ENCODE data around the gene EIF4G3. TPM values are rescaled to one million over a fixed set of nuclear protein-coding genes. Genes with fewer than 3 reads are reported as not detected.

Gene EIF4G3
- total RNA-seq, 1 experiment from 2014 or later = 55.4 TPM

DNA sequence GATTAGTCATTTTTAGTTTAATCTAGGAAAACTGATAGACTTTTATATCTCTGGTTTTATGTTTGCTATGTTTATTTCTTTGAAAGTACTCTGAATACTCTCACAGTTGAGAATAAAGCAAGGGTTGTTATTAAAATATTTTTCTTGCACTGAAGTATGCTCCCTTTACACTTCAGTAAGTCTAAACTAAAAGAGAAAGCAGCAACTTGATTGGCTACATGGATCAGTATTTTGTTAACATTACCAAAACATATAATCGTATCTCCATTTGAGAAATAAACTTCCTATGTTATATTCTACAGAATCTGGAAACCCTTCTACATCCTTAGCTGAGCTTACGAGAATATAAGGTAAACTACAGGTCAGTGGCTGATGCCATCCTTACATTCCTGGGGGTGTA is 240.1 kb downstream of the EIF4G3 start:
- Mint-ChIP-seq H3K27me3 (ENCODE audit: insufficient read depth, unreplicated experiment) (no peaks in the 10 kb centered on the region), H3K36me3 (ENCODE audit: insufficient read depth, unreplicated experiment) (peaks cover 26% of the 10 kb centered on the region), H3K9me3 (ENCODE audit: unreplicated experiment) (no peaks in the 10 kb centered on the region), H3K4me1 (ENCODE audit: low read depth, unreplicated experiment) (no peaks in the 10 kb centered on the region), H3K27ac (ENCODE audit: unreplicated experiment) (no peak overlapping the region), H3K4me3 (ENCODE audit: unreplicated experiment) (no peak overlapping the region)
- Histone ChIP-seq H3K4me3 (ENCODE audit: low read depth, low read length) (no peak overlapping the region), H3K4me1 (no peaks in the 10 kb centered on the region), H3K27me3 (replicated peaks; ENCODE audit: control insufficient read depth, insufficient read depth, low read length) (no peaks in the 10 kb centered on the region), H3K36me3 (ENCODE audit: control insufficient read depth, insufficient read depth, low read length) (no peaks in the 10 kb centered on the region), H3K9me3 (no peaks in the 10 kb centered on the region)
- intact Hi-C loops (cut with micrococcal nuclease; ENCODE audit: unreplicated experiment) = no loop called here
- POLR2A ChIA-PET = no interaction called here
- BruUV-seq (replicated peaks) = no TSS peak
- TF ChIP-seq, protein P1, sequence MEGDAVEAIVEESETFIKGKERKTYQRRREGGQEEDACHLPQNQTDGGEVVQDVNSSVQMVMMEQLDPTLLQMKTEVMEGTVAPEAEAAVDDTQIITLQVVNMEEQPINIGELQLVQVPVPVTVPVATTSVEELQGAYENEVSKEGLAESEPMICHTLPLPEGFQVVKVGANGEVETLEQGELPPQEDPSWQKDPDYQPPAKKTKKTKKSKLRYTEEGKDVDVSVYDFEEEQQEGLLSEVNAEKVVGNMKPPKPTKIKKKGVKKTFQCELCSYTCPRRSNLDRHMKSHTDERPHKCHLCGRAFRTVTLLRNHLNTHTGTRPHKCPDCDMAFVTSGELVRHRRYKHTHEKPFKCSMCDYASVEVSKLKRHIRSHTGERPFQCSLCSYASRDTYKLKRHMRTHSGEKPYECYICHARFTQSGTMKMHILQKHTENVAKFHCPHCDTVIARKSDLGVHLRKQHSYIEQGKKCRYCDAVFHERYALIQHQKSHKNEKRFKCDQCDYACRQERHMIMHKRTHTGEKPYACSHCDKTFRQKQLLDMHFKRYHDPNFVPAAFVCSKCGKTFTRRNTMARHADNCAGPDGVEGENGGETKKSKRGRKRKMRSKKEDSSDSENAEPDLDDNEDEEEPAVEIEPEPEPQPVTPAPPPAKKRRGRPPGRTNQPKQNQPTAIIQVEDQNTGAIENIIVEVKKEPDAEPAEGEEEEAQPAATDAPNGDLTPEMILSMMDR (IDR thresholded peaks at IDR 0.05; ENCODE audit: insufficient read depth in 1 of 2, low read depth in 1 of 2, low read length in 1 of 2, severe bottlenecking in 1 of 2, unreplicated experiment in 1 of 2) = no peak
- no peak for DNase-seq
- CTCF ChIA-PET = no interaction called here

DNA sequence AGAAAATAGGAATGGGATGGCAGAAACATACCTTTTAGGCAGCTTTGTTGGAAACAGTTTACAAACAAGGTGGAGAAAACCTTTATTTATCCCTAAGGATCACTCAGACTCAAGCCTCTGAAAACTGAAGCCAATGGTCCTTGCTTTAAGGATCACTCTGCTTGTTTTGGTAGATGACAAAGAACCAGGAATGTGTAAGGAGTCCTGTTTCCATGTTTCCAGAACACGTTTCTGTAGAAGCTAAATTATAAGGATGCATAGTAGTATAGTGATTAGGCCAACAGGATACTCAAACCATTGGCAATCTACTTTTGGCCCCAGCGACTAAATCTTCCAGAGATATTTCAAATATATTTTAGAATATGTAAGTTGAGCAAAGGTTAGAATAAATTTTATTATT is 240.5 kb downstream of the EIF4G3 start:
- Histone ChIP-seq H3K4me1 (no peaks in the 10 kb centered on the region), H3K36me3 (ENCODE audit: control insufficient read depth, insufficient read depth, low read length) (no peaks in the 10 kb centered on the region), H3K27me3 (replicated peaks; ENCODE audit: control insufficient read depth, insufficient read depth, low read length) (no peaks in the 10 kb centered on the region), H3K9me3 (no peaks in the 10 kb centered on the region), H3K4me3 (ENCODE audit: low read depth, low read length) (no peak overlapping the region)
- peaks cover 22% of the 10 kb centered on the region for H3K36me3 Mint-ChIP-seq (ENCODE audit: insufficient read depth, unreplicated experiment)
- no TSS peak for BruUV-seq (replicated peaks)
- POLR2A ChIA-PET = no interaction called here
- intact Hi-C loops (cut with micrococcal nuclease; ENCODE audit: unreplicated experiment) = no loop called here
- TF ChIP-seq, protein P1 (IDR thresholded peaks at IDR 0.05; ENCODE audit: insufficient read depth in 1 of 2, low read depth in 1 of 2, low read length in 1 of 2, severe bottlenecking in 1 of 2, unreplicated experiment in 1 of 2) = no peak
- H3K9me3 Mint-ChIP-seq (ENCODE audit: unreplicated experiment) = no peaks in the 10 kb centered on the region
- no peak for DNase-seq
- no peaks in the 10 kb centered on the region for H3K27me3 Mint-ChIP-seq (ENCODE audit: insufficient read depth, unreplicated experiment)
- CTCF ChIA-PET = no interaction called here
- H3K4me3 Mint-ChIP-seq (ENCODE audit: unreplicated experiment) = no peak overlapping the region
- H3K27ac Mint-ChIP-seq (ENCODE audit: unreplicated experiment) = no peak overlapping the region
- H3K4me1 Mint-ChIP-seq (ENCODE audit: low read depth, unreplicated experiment) = no peaks in the 10 kb centered on the region

DNA sequence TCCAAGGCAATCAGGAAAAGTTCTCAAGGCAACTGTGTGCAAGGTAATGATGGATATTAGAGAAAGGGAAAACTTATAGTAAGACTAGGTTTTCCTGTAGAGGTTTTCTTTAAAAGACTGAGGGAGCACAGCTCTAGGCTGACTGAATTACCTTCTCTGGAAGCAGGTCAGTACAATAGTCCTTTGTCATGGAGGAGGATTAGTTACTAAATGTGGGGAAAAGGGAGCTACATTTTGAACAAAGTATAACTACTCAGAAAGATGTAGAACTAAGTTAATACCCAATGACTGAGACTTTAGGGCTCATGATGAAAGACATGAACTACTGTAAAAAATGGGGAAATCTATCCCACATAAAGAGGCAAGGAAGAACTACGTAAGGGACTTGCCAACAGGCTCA is 241.0 kb downstream of the EIF4G3 start:
- ChIA-PET POLR2A (no interaction called here), CTCF (no interaction called here)
- Mint-ChIP-seq H3K4me3 (ENCODE audit: unreplicated experiment) (no peak overlapping the region), H3K27me3 (ENCODE audit: insufficient read depth, unreplicated experiment) (no peaks in the 10 kb centered on the region), H3K9me3 (ENCODE audit: unreplicated experiment) (no peaks in the 10 kb centered on the region), H3K36me3 (ENCODE audit: insufficient read depth, unreplicated experiment) (peaks cover 21% of the 10 kb centered on the region), H3K4me1 (ENCODE audit: low read depth, unreplicated experiment) (no peaks in the 10 kb centered on the region), H3K27ac (ENCODE audit: unreplicated experiment) (no peak overlapping the region)
- no TSS peak for BruUV-seq (replicated peaks)
- Histone ChIP-seq H3K4me3 (ENCODE audit: low read depth, low read length) (no peak overlapping the region), H3K4me1 (no peaks in the 10 kb centered on the region), H3K9me3 (no peaks in the 10 kb centered on the region), H3K27me3 (replicated peaks; ENCODE audit: control insufficient read depth, insufficient read depth, low read length) (no peaks in the 10 kb centered on the region), H3K36me3 (ENCODE audit: control insufficient read depth, insufficient read depth, low read length) (no peaks in the 10 kb centered on the region)
- no peak for DNase-seq
- intact Hi-C loops (cut with micrococcal nuclease; ENCODE audit: unreplicated experiment) = no loop called here
- TF ChIP-seq, protein P1 (IDR thresholded peaks at IDR 0.05; ENCODE audit: insufficient read depth in 1 of 2, low read depth in 1 of 2, low read length in 1 of 2, severe bottlenecking in 1 of 2, unreplicated experiment in 1 of 2) = no peak
